AG09319 (cell line): ENCODE measurements around the gene AMIGO1.

Experiments used
- DNase-seq: peaks from one replicate; pipeline ENCODE4 v3.0.0-alpha.2; 2010; ENCODE audit warnings: low read depth; ENCODE audit errors: extremely low read depth
- CTCF ChIP-seq: IDR thresholded peaks from 2 replicates; pipeline ENCODE4 v1.5.1; 2011; ENCODE audit warnings: low read depth, mild to moderate bottlenecking, inconsistent platforms, low read length, moderate library complexity

Gene AMIGO1

GRCh38 chr1:109500941-109501381 lies 8.6 kb downstream of the AMIGO1 start:
- DNase-seq = peak; percentile 57
- TF ChIP-seq CTCF = no peak

GRCh38 chr1:109499661-109500536 lies 9.6 kb downstream of the AMIGO1 start:
- peak; percentile 48 for TF ChIP-seq CTCF
- DNase-seq = no peak

- no peak for DNase-seq
- no peak for TF ChIP-seq CTCF
Measured at GRCh38 chr1:109499081-109499480, 10.4 kb downstream of the AMIGO1 start.

- no peak for DNase-seq
- peak; percentile 61 for TF ChIP-seq CTCF
Measured at GRCh38 chr1:109498161-109498801, 11.2 kb downstream of the AMIGO1 start.

GRCh38 chr1:109497449-109498160 lies 11.9 kb downstream of the AMIGO1 start:
- no peak for DNase-seq
- no peak for TF ChIP-seq CTCF

- DNase-seq = no peak
- no peak for TF ChIP-seq CTCF
Measured at GRCh38 chr1:109495738-109496137, 13.8 kb downstream of the AMIGO1 start.
